Measurements from ENCODE around the gene ZIC1. TPM values are rescaled to one million over a fixed set of nuclear protein-coding genes. Genes with fewer than 3 reads are reported as not detected.

The ZIC1 gene
- total RNA-seq, 4 donors from 2014 or later = not detected

- no peak for TF ChIP-seq POLR2AphosphoS5 (IDR thresholded peaks at IDR 0.05)
- TF ChIP-seq CTCF (IDR thresholded peaks at IDR 0.05) = no peak
- TF ChIP-seq EP300 (IDR thresholded peaks at IDR 0.05) = no peak
- no peak for TF ChIP-seq POLR2A (IDR thresholded peaks at IDR 0.05; ENCODE audit: low read depth)
These were observed 21.1 kb upstream of the ZIC1 start for GRCh38 chr3:147387885-147388699.

GRCh38 chr3:147388700-147389580, 20.2 kb upstream of the ZIC1 start:
- TF ChIP-seq EP300 (IDR thresholded peaks at IDR 0.05) = no peak
- TF ChIP-seq POLR2AphosphoS5 (IDR thresholded peaks at IDR 0.05) = no peak
- no peak for TF ChIP-seq POLR2A (IDR thresholded peaks at IDR 0.05; ENCODE audit: low read depth)
- no peak for TF ChIP-seq CTCF (IDR thresholded peaks at IDR 0.05)
- no peak for DNase-seq (ENCODE audit: extremely low spot score)
- H3K4me1 ChIP-seq = peaks cover 27 to 41% (median 34%) of the 10 kb centered on the region in 4 donors
- H3K36me3 ChIP-seq = no peaks in the 10 kb centered on the region
- H3K27ac ChIP-seq (replicated peaks in 1 of 4) = no peak overlapping the region
- peaks cover 7 to 100% (median 91%) of the 10 kb centered on the region in 4 donors for H3K27me3 ChIP-seq
- no peaks in the 10 kb centered on the region for H3K9me3 ChIP-seq
- intact Hi-C loops (cut with DNase I) = no loop called here
- WGBS = 14% methylated on average over 25 of the region's 25 CpGs
- no peak overlapping the region for H3K4me3 ChIP-seq

More at GRCh38 chr3:147387885-147388699, 21.1 kb upstream of the ZIC1 start:
- H3K27ac ChIP-seq (replicated peaks in 1 of 4) = no peak overlapping the region
- DNase-seq (ENCODE audit: extremely low spot score) = no peak
- H3K4me1 ChIP-seq = peaks cover 19 to 32% (median 25%) of the 10 kb centered on the region in 4 donors
- 13% methylated on average over 36 of the region's 36 CpGs for WGBS
- peaks cover under 1 to 100% (median 87%) of the 10 kb centered on the region in 4 donors for H3K27me3 ChIP-seq
- intact Hi-C loops (cut with DNase I) = no loop called here
- no peaks in the 10 kb centered on the region for H3K36me3 ChIP-seq
- H3K9me3 ChIP-seq = no peaks in the 10 kb centered on the region
- H3K4me3 ChIP-seq = no peak overlapping the region

- Histone ChIP-seq H3K36me3 (no peaks in the 10 kb centered on the region), H3K27me3 (peaks cover 8 to 100% (median 90%) of the 10 kb centered on the region in 4 donors)
- WGBS = 4% methylated on average over 12 of the region's 12 CpGs
These were observed 19.4 kb upstream of the ZIC1 start for GRCh38 chr3:147389717-147390116.

More at GRCh38 chr3:147389717-147390116, 19.4 kb upstream of the ZIC1 start:
- Histone ChIP-seq H3K4me3 (no peak overlapping the region), H3K4me1 (peaks cover 28 to 49% (median 37%) of the 10 kb centered on the region in 4 donors), H3K9me3 (no peaks in the 10 kb centered on the region), H3K27ac (replicated peaks in 1 of 4) (no peak overlapping the region)
- DNase-seq (ENCODE audit: extremely low spot score) = no peak
- no peak for TF ChIP-seq EP300 (IDR thresholded peaks at IDR 0.05)
- no peak for TF ChIP-seq POLR2AphosphoS5 (IDR thresholded peaks at IDR 0.05)
- no peak for TF ChIP-seq CTCF (IDR thresholded peaks at IDR 0.05)
- TF ChIP-seq POLR2A (IDR thresholded peaks at IDR 0.05; ENCODE audit: low read depth) = no peak
- intact Hi-C loops (cut with DNase I) = no loop called here
